DND-41 (cell line): ENCODE measurements around the gene WDTC1.
"Not testable (repeated sequence)": the region's sequence is repeated elsewhere in the genome, so short reads cannot be mapped to it uniquely, and the experiment has no call there.

ENCODE experiments used
- ATAC-seq: fragments of 200-7000 bp; cut with Tn5 transposase; 3 replicates; pipeline ENCODE4 v1.9.1; 2021; ENCODE audit warnings: low read depth; ENCODE audit not compliant: insufficient read depth
- DNase-seq: peaks from one replicate; pipeline ENCODE4 v3.0.0-alpha.2; 2020
- H2AFZ ChIP-seq: 2 replicates; pipeline ENCODE4 v1.6.0; 2012; ENCODE audit warnings: low read depth, low read length
- H3K27ac ChIP-seq: 2 replicates; pipeline ENCODE4 v1.5.1; 2012; ENCODE audit warnings: low read length, inconsistent platforms
- H3K27me3 ChIP-seq: fragments of 200-600 bp; sonication (generic); 2 replicates; pipeline ENCODE4 v1.6.0; 2012; ENCODE audit warnings: low read length, mild to moderate bottlenecking, inconsistent platforms; ENCODE audit not compliant: insufficient read depth, poor library complexity
- H3K36me3 ChIP-seq: 2 replicates; pipeline ENCODE4 v1.5.1; 2012; ENCODE audit warnings: low read length, inconsistent platforms; ENCODE audit not compliant: insufficient read depth
- H3K4me1 ChIP-seq: 2 replicates; pipeline ENCODE4 v1.5.1; 2012; ENCODE audit warnings: mild to moderate bottlenecking, low read length; ENCODE audit not compliant: insufficient read depth
- H3K4me2 ChIP-seq: 2 replicates; pipeline ENCODE4 v1.6.0; 2012; ENCODE audit warnings: mild to moderate bottlenecking, moderate library complexity, low read length, inconsistent platforms; ENCODE audit not compliant: insufficient read depth
- H3K4me3 ChIP-seq, 2 experiments: fragments of 200-600 bp in 1 of 2; shearing (Covaris generic) in 1 of 2; 2 replicates each; pipeline ENCODE4 v1.5.1; 2012 to 2016; ENCODE audit warnings: inconsistent platforms in 2 of 2, low read length in 2 of 2, mild to moderate bottlenecking in 2 of 2, low read depth in 1 of 2, moderate library complexity in 1 of 2
- H3K79me2 ChIP-seq: 2 replicates; pipeline ENCODE4 v1.6.0; 2012; ENCODE audit warnings: low read length, inconsistent platforms; ENCODE audit not compliant: insufficient read depth
- H3K9ac ChIP-seq: 2 replicates; pipeline ENCODE4 v1.6.0; 2012; ENCODE audit warnings: low read depth, mild to moderate bottlenecking, inconsistent platforms, low read length, moderate library complexity
- H3K9me3 ChIP-seq: 2 replicates; pipeline ENCODE4 v1.5.1; 2012; ENCODE audit warnings: low read length, moderate library complexity, mild to moderate bottlenecking, inconsistent platforms; ENCODE audit not compliant: insufficient read depth, severe bottlenecking
- H4K20me1 ChIP-seq: 2 replicates; pipeline ENCODE4 v1.6.0; 2012; ENCODE audit warnings: low read length; ENCODE audit not compliant: insufficient read depth
- EZH2 ChIP-seq: IDR thresholded peaks from 3 replicates; pipeline ENCODE4 v1.6.1; 2012; ENCODE audit warnings: borderline replicate concordance, low read depth, mild to moderate bottlenecking, moderate library complexity, low read length, inconsistent platforms; ENCODE audit not compliant: severe bottlenecking
- TF ChIP-seq, protein P1 (sequence below): IDR thresholded peaks from 2 replicates; pipeline ENCODE4 v1.5.1; 2012; ENCODE audit warnings: borderline replicate concordance, low read length, moderate library complexity, mild to moderate bottlenecking; ENCODE audit not compliant: poor library complexity, severe bottlenecking; ENCODE audit errors: extremely low read depth

The WDTC1 gene

DNA sequence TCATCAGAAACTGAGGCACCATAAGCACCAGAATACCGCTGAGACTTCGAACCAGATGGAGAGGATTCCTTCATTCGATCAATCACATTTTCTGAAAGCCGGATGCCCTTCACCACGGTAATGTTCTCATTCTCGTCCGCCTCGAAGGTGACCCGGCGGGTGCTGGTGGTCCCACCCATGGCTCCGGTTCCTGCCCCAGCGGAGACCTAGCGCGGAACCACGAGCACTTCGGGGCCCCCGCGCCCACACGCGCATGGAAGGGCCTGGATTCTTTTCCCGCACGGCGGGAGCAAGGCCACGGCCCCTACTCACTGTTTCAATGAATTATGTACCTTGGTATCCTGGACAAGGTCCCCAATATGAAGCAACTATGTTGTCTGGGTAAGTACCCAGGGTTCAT lies 33.1 kb upstream of the WDTC1 start:
- ATAC-seq (no peak), DNase-seq (no peak)
- H3K4me1 ChIP-seq, result 0 out of 2 replicates have a peak, but pooled peaks cover 3% of the 10 kb centered on the region
- no peak overlapping the region for H2AFZ ChIP-seq
- H3K4me2 ChIP-seq, result no peak overlapping the region
- no peak overlapping the region for H3K9ac ChIP-seq
- no peaks in the 10 kb centered on the region for H3K36me3 ChIP-seq
- no peak overlapping the region for H3K4me3 ChIP-seq
- TF ChIP-seq, protein P1, sequence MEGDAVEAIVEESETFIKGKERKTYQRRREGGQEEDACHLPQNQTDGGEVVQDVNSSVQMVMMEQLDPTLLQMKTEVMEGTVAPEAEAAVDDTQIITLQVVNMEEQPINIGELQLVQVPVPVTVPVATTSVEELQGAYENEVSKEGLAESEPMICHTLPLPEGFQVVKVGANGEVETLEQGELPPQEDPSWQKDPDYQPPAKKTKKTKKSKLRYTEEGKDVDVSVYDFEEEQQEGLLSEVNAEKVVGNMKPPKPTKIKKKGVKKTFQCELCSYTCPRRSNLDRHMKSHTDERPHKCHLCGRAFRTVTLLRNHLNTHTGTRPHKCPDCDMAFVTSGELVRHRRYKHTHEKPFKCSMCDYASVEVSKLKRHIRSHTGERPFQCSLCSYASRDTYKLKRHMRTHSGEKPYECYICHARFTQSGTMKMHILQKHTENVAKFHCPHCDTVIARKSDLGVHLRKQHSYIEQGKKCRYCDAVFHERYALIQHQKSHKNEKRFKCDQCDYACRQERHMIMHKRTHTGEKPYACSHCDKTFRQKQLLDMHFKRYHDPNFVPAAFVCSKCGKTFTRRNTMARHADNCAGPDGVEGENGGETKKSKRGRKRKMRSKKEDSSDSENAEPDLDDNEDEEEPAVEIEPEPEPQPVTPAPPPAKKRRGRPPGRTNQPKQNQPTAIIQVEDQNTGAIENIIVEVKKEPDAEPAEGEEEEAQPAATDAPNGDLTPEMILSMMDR, result no peak
- no peak for TF ChIP-seq EZH2
- H4K20me1 ChIP-seq, result no peaks in the 10 kb centered on the region
- H3K27ac ChIP-seq, result no peak overlapping the region
- no peaks in the 10 kb centered on the region for H3K79me2 ChIP-seq
- no peaks in the 10 kb centered on the region for H3K27me3 ChIP-seq
- no peaks in the 10 kb centered on the region for H3K9me3 ChIP-seq

DNA sequence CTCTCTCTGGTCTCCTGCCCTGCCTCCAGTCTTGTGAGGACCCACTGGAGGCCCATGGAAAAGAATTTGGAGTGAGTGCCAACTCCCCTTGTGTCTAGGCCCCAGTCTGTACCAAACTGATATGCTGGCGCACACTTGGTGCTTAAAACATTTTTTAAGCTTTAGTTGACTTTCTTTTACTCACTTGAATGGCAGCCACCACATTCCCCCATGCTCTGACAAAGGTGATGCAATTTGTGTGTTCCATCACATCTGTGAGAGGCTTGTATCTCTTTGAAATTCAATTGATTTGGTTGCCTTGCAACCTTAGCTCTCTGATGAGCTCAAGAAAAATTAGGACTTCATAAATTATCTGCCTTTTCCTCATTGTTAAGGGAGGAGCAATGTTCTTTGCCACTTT lies 30.5 kb upstream of the WDTC1 start:
- H3K36me3 ChIP-seq, result no peaks in the 10 kb centered on the region
- no peaks in the 10 kb centered on the region for H3K9me3 ChIP-seq
- no peaks in the 10 kb centered on the region for H3K27me3 ChIP-seq
- no peak overlapping the region for H2AFZ ChIP-seq
- ATAC-seq (no peak), DNase-seq (no peak)
- H3K9ac ChIP-seq, result no peak overlapping the region
- TF ChIP-seq, protein P1, result no peak
- no peak for TF ChIP-seq EZH2
- H3K79me2 ChIP-seq, result no peaks in the 10 kb centered on the region
- H3K4me2 ChIP-seq, result no peak overlapping the region
- H3K4me1 ChIP-seq, result no peaks in the 10 kb centered on the region
- H3K4me3 ChIP-seq, result no peak overlapping the region
- H4K20me1 ChIP-seq, result no peaks in the 10 kb centered on the region
- H3K27ac ChIP-seq, result no peak overlapping the region

DNA sequence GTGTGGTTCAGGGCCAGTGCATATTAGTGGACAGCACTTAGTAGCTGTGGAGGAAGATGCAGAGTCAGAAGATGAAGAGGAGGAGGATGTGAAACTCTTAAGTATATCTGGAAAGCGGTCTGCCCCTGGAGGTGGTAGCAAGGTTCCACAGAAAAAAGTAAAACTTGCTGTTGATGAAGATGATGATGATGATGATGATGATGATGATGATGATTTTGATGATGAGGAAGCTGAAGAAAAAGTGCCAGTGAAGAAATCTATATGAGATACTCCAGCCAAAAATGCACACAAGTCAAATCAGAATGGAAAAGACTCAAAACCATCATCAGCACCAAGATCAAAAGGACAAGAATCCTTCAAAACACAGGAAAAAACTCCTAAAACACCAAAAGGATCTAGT lies 27.2 kb upstream of the WDTC1 start:
- not testable (repeated sequence) for H2AFZ ChIP-seq, H3K36me3 ChIP-seq

DNA sequence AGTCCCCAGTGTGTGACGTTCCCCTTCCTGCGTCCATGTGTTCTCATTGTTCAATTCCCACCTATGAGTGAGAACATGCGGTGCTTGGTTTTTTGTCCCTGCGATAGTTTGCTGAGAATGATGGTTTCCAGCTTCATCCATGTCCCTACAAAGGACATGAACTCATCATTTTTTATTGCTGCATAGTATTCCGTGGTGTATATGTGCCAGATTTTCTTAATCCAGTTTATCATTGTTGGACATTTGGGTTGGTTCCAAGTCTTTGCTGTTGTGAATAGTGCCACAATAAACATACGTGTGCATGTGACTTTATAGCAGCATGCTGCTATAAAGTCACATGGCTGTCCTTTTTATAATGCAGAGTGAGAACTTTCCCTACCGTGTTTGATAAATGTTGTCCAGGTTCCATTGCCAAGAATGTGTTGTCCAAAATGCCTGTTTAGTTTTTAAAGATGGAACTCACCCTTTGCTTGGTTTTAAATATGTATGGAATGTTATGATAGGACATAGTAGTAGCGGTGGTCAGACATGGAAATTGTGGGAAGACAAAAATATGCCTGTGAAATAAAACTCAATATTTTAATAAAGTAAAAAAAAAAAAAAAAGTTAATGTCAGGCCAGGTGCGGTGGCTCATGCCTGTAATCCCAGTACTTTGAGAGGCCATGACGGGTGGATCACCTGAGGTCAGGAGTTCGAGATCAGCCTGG lies 26.1 kb upstream of the WDTC1 start:
- not testable (repeated sequence) for H3K79me2 ChIP-seq, H3K4me3 ChIP-seq, H4K20me1 ChIP-seq, H3K27me3 ChIP-seq, ATAC-seq, H3K9me3 ChIP-seq, H3K4me1 ChIP-seq, H3K9ac ChIP-seq, H3K4me2 ChIP-seq, H3K36me3 ChIP-seq, DNase-seq, H3K27ac ChIP-seq, H2AFZ ChIP-seq

More for the DNA sequence above, 27.2 kb upstream of the WDTC1 start:
- H4K20me1 ChIP-seq, H3K4me2 ChIP-seq, H3K9me3 ChIP-seq, H3K4me1 ChIP-seq, H3K27me3 ChIP-seq, H3K79me2 ChIP-seq, H3K9ac ChIP-seq, ATAC-seq, H3K27ac ChIP-seq, H3K4me3 ChIP-seq, DNase-seq: not testable (repeated sequence)
